ENCODE results near the gene KNDC1.

DNA sequence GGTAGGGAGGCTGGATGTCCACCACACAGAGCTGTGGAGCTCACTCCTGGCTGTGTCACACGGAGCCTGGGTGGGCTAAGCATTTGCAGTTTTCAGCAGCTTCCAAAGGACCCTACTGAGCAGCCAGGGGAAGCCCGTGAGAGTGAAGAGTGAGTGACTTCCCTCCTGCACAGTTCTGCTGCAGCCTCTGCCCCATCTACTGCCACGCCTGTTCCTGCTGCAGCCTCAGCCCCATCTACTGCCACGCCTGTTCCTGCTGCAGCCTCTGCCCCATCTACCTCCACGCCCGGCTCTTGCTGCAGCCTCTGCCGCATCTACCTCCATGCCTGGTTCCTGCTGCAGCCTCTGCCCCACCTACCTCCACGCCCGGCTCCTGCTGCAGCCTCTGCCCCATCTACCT is 104.4 kb downstream of the KNDC1 start:
- TF ChIP-seq, protein P1, sequence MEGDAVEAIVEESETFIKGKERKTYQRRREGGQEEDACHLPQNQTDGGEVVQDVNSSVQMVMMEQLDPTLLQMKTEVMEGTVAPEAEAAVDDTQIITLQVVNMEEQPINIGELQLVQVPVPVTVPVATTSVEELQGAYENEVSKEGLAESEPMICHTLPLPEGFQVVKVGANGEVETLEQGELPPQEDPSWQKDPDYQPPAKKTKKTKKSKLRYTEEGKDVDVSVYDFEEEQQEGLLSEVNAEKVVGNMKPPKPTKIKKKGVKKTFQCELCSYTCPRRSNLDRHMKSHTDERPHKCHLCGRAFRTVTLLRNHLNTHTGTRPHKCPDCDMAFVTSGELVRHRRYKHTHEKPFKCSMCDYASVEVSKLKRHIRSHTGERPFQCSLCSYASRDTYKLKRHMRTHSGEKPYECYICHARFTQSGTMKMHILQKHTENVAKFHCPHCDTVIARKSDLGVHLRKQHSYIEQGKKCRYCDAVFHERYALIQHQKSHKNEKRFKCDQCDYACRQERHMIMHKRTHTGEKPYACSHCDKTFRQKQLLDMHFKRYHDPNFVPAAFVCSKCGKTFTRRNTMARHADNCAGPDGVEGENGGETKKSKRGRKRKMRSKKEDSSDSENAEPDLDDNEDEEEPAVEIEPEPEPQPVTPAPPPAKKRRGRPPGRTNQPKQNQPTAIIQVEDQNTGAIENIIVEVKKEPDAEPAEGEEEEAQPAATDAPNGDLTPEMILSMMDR (IDR thresholded peaks at IDR 0.05; ENCODE audit: low read depth, low read length), result no peak
- TF ChIP-seq POLR2A (IDR thresholded peaks at IDR 0.05; ENCODE audit: extremely low read depth, insufficient read length) (no peak), MAX (IDR thresholded peaks at IDR 0.05; ENCODE audit: low read depth, low read length) (no peak), MYC (IDR thresholded peaks at IDR 0.05; ENCODE audit: low read depth, low read length) (no peak)

Measured in NB4 (cell line).